HepG2 (cell line): Measurements from ENCODE around the gene ALOXE3. TPM values are rescaled to one million over a fixed set of nuclear protein-coding genes. Genes with fewer than 3 reads are reported as not detected.

Experiments
- ADNP ChIP-seq: sonication (generic); formaldehyde crosslinking; IDR thresholded peaks from 2 replicates; pipeline ENCODE4 v1.4.0; 2020; ENCODE audit warnings: missing genetic modification reagents
- AKAP8 ChIP-seq: sonication (generic); formaldehyde crosslinking; IDR thresholded peaks from 2 replicates; pipeline ENCODE4 v1.5.1; 2020; ENCODE audit warnings: mild to moderate bottlenecking, missing genetic modification reagents
- ATF7 ChIP-seq, 2 experiments: fragments of 450-650 bp in 1 of 2; sonication (generic) in 1 of 2; formaldehyde crosslinking in 1 of 2; IDR thresholded peaks; 2 replicates each; pipeline versions ENCODE4 v1.4.0 to v1.6.1; 2016 to 2020; ENCODE audit warnings: antibody characterized with exemption in 1 of 2, mild to moderate bottlenecking in 1 of 2, missing genetic modification reagents in 1 of 2
- CENPX ChIP-seq: sonication (generic); formaldehyde crosslinking; IDR thresholded peaks from 2 replicates; pipeline ENCODE4 v1.9.0; 2021; ENCODE audit warnings: mild to moderate bottlenecking, missing genetic modification reagents, moderate library complexity
- GLI4 ChIP-seq: sonication (generic); formaldehyde crosslinking; IDR thresholded peaks from 2 replicates; pipeline ENCODE4 v1.5.1; 2020; ENCODE audit warnings: missing genetic modification reagents, mild to moderate bottlenecking, moderate library complexity, borderline replicate concordance
- HNF1B ChIP-seq: sonication (generic); formaldehyde crosslinking; IDR thresholded peaks from 2 replicates; pipeline ENCODE4 v1.5.1; 2020; ENCODE audit warnings: mild to moderate bottlenecking, moderate library complexity, missing genetic modification reagents
- KDM5A ChIP-seq: fragments of 200-600 bp; sonication (generic); IDR thresholded peaks from 2 replicates; pipeline ENCODE4 v1.7.0; 2018; ENCODE audit warnings: antibody characterized with exemption, mild to moderate bottlenecking, low read length, borderline replicate concordance
- RAD21 ChIP-seq: fragments of 450-650 bp; formaldehyde crosslinking; IDR thresholded peaks from 2 replicates; pipeline ENCODE4 v1.5.0; 2020; ENCODE audit warnings: mild to moderate bottlenecking
- SALL1 ChIP-seq: sonication (generic); formaldehyde crosslinking; IDR thresholded peaks from 2 replicates; pipeline ENCODE4 v1.8.0; 2022; ENCODE audit warnings: mild to moderate bottlenecking, missing genetic modification reagents
- SP4 ChIP-seq: sonication (generic); formaldehyde crosslinking; IDR thresholded peaks from 2 replicates; pipeline ENCODE4 v1.8.1; 2023; ENCODE audit warnings: mild to moderate bottlenecking, missing genetic modification reagents
- ZBTB20 ChIP-seq: sonication (generic); formaldehyde crosslinking; IDR thresholded peaks from 2 replicates; pipeline ENCODE4 v1.8.1; 2023; ENCODE audit warnings: missing genetic modification reagents, low read depth, mild to moderate bottlenecking, borderline replicate concordance
- ZHX1 ChIP-seq: sonication (generic); formaldehyde crosslinking; IDR thresholded peaks from 2 replicates; pipeline ENCODE4 v1.8.1; 2022; ENCODE audit warnings: low read depth, mild to moderate bottlenecking, missing genetic modification reagents
- ZNF687 ChIP-seq: sonication (generic); formaldehyde crosslinking; IDR thresholded peaks from 2 replicates; pipeline ENCODE4 v1.5.1; 2020; ENCODE audit warnings: mild to moderate bottlenecking, missing genetic modification reagents, moderate library complexity
- ZNF709 ChIP-seq: sonication (generic); formaldehyde crosslinking; IDR thresholded peaks from 2 replicates; pipeline ENCODE4 v1.5.0; 2020; ENCODE audit warnings: mild to moderate bottlenecking, missing genetic modification reagents
- polyA plus RNA-seq, 8 experiments: library from polyadenylated mRNA; depleted of rRNA in 3 of 8; stranded (reverse) in 7 of 8; unstranded in 1 of 8; fragments of >200 nt; fragmentation: Illumina TruSeq in 4 of 8; extraction: Trizol in 4 of 8; gene quantifications; 2 replicates each; pipeline versions ENCODE4 v1.2.1 to v1.2.3, GENCODE V29; 2011 to 2016; ENCODE audit warnings: low read depth in 4 of 8, missing spikeins in 1 of 8, mixed read lengths in 1 of 8; ENCODE audit not compliant: insufficient read depth in 1 of 8
- total RNA-seq, 5 experiments: library from RNA; depleted of rRNA; stranded (reverse); fragments of >200 nt; fragmentation: Illumina TruSeq; extraction: Trizol; gene quantifications; 2 replicates each; pipeline ENCODE4 v1.2.3, GENCODE V29; 2016; ENCODE audit warnings: low read depth in 1 of 5
- TF ChIP-seq, protein P1 (sequence below): IDR thresholded peaks from 2 replicates; pipeline ENCODE4 v1.6.1; 2012; ENCODE audit warnings: inconsistent platforms
- TF ChIP-seq, protein P2 (sequence below): IDR thresholded peaks from 2 replicates; pipeline ENCODE4 v1.6.1; 2016; ENCODE audit warnings: mild to moderate bottlenecking
- TF ChIP-seq, protein P3 (sequence below): sonication (generic); formaldehyde crosslinking; IDR thresholded peaks from 2 replicates; pipeline ENCODE4 v1.4.0; 2020; ENCODE audit warnings: missing genetic modification reagents

ALOXE3 gene
- total and polyA plus RNA-seq, 2 of the 13 experiments (the other 11 are each of a cell fraction or from before 2014, with no cell fraction given) = 0.07 TPM; not detected in 1

DNA sequence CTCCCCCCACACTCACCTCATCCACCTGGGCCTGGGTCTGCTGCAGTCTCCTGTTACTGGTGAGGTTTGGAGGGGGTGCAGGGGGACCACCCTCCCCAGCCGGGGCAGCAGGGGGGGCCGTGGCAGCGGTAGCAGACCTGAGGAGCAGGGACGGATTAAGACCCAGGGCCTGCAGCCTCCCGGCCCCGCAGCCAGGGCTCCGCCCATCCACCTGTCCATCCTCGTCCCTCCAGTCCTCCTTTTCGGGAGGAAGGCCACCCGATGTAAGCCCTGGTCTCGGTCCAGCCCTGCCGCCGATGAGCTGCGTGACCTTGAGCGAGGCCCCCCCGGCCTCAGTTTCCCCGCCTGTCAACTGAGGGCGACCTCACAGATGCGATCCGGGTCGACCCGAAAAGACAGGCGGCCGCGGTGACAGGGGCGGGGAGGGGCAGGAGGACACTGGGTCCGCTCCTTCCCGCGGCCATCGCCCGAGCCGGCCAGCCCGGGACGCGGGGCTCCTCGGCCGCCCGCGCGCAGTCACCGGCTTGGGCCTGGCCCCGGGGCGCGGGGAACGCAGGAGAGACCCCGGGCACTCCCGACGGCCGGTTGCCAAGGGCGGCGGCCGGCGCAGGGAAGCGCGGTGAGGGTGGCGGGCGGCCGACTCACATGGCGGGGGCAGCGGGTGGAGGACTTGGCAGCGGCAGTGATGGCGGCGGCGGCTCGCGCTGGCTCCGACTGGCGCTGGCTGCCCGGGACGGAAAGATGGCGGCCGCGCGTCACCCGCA is 44.1 kb upstream of the ALOXE3 start, which contains the start of gene VAMP2 (continued):
- TF ChIP-seq, protein P1, sequence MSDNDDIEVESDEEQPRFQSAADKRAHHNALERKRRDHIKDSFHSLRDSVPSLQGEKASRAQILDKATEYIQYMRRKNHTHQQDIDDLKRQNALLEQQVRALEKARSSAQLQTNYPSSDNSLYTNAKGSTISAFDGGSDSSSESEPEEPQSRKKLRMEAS = peak; percentile 66
- TF ChIP-seq GLI4 (CRISPR knock-in tag) = 0 out of 2 replicates have a peak, but pooled peaks have one; percentile 35
- TF ChIP-seq SP4 (CRISPR knock-in tag) = peak; percentile 60; the same call in 1 of the 2 replicates
- 0 out of 2 replicates have a peak, but pooled peaks have one; percentile 17 for TF ChIP-seq SALL1 (CRISPR knock-in tag)
- 0 out of 2 replicates have a peak, but pooled peaks have one; percentile 64 for TF ChIP-seq ZNF709 (CRISPR knock-in tag)
- no peak for TF ChIP-seq ATF7 (IDR thresholded peaks at IDR 0.05)
- TF ChIP-seq ATF7 (CRISPR knock-in tag; IDR thresholded peaks at IDR 0.05) = no peak
- no peak for TF ChIP-seq CENPX (CRISPR knock-in tag)
- TF ChIP-seq, protein P2, sequence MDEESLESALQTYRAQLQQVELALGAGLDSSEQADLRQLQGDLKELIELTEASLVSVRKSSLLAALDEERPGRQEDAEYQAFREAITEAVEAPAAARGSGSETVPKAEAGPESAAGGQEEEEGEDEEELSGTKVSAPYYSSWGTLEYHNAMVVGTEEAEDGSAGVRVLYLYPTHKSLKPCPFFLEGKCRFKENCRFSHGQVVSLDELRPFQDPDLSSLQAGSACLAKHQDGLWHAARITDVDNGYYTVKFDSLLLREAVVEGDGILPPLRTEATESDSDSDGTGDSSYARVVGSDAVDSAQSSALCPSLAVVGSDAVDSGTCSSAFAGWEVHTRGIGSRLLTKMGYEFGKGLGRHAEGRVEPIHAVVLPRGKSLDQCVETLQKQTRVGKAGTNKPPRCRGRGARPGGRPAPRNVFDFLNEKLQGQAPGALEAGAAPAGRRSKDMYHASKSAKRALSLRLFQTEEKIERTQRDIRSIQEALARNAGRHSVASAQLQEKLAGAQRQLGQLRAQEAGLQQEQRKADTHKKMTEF (CRISPR knock-in tag) = peak; percentile 23; the same call in 1 of the 2 replicates
- TF ChIP-seq ZBTB20 (CRISPR knock-in tag) = no peak
- peak; percentile 49; the same call in 1 of the 2 replicates for TF ChIP-seq AKAP8 (CRISPR knock-in tag)
- TF ChIP-seq HNF1B = peak; percentile 70; the same call in 1 of the 2 replicates
- peak; percentile 34 for TF ChIP-seq ZNF687
- peak; percentile 32; the same call in 1 of the 2 replicates for TF ChIP-seq KDM5A
- peak; percentile 28; the same call in 1 of the 2 replicates for TF ChIP-seq RAD21 (CRISPR knock-in tag)
- TF ChIP-seq, protein P3, sequence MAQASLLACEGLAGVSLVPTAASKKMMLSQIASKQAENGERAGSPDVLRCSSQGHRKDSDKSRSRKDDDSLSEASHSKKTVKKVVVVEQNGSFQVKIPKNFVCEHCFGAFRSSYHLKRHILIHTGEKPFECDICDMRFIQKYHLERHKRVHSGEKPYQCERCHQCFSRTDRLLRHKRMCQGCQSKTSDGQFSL (CRISPR knock-in tag) = 0 out of 2 replicates have a peak, but pooled peaks have one; percentile 17
- peak; percentile 54; the same call in 1 of the 2 replicates for TF ChIP-seq ZHX1 (CRISPR knock-in tag)
- TF ChIP-seq ADNP (CRISPR knock-in tag) = no peak
